T-helper 2 cell (primary cell): ENCODE results near the gene SRPK3.
"Not testable (repeated sequence)": the region's sequence is repeated elsewhere in the genome, so short reads cannot be mapped to it uniquely, and the experiment has no call there.

ENCODE experiments used
- DNase-seq, 5 experiments: peaks; one replicate each; pipeline versions ENCODE4 v3.0.0 to v3.0.0-alpha.2; 2012 to 2022

The SRPK3 gene

GRCh38 chrX:153814591-153815315 is 33.9 kb downstream of the SRPK3 start:
- no peak for DNase-seq

- DNase-seq = peak in 3 of 5 experiments; percentile 12 to 48 (median 47)
These were observed 36.2 kb downstream of the SRPK3 start for GRCh38 chrX:153816831-153817690.

GRCh38 chrX:153818064-153818463 is 37.2 kb downstream of the SRPK3 start:
- not testable (repeated sequence) for DNase-seq

GRCh38 chrX:153818571-153819383 is 37.9 kb downstream of the SRPK3 start:
- peak; percentile 26 to 58 (median 44) for DNase-seq

GRCh38 chrX:153819384-153820040 is 38.7 kb downstream of the SRPK3 start:
- DNase-seq = no peak

GRCh38 chrX:153820601-153821000 is 39.8 kb downstream of the SRPK3 start:
- no peak for DNase-seq

- DNase-seq = no peak
These were observed 40.2 kb downstream of the SRPK3 start for GRCh38 chrX:153821066-153821465.

GRCh38 chrX:153824348-153824747 is 43.5 kb downstream of the SRPK3 start:
- no peak for DNase-seq

GRCh38 chrX:153825042-153825441 is 44.2 kb downstream of the SRPK3 start:
- no peak for DNase-seq

GRCh38 chrX:153827016-153827415 is 46.2 kb downstream of the SRPK3 start:
- DNase-seq = no peak

GRCh38 chrX:153827903-153828302 is 47.1 kb downstream of the SRPK3 start:
- DNase-seq = no peak

GRCh38 chrX:153828308-153828707 is 47.5 kb downstream of the SRPK3 start:
- no peak for DNase-seq

- DNase-seq = peak in 1 of 5 experiments; percentile 10
These were observed 48.1 kb downstream of the SRPK3 start for GRCh38 chrX:153828723-153829548.

- no peak for DNase-seq
These were observed 48.6 kb downstream of the SRPK3 start for GRCh38 chrX:153829549-153829798.

- peak in 1 of 5 experiments; percentile 20 for DNase-seq
These were observed 49.2 kb downstream of the SRPK3 start, which contains the start of gene PDZD4 for GRCh38 chrX:153829799-153830639. TSS of gene PDZD4 (minus strand) at chrX:153830544. CDS start at chrX:153830298, 246 bp downstream.

GRCh38 chrX:153830640-153831428 is 50.0 kb downstream of the SRPK3 start:
- DNase-seq = no peak

- DNase-seq = no peak
These were observed 50.7 kb downstream of the SRPK3 start for GRCh38 chrX:153831429-153832150.

- DNase-seq = no peak
These were observed 51.9 kb downstream of the SRPK3 start for GRCh38 chrX:153832728-153833127.
